ENCODE measurements around the gene BTG1.

BTG1 gene

DNA sequence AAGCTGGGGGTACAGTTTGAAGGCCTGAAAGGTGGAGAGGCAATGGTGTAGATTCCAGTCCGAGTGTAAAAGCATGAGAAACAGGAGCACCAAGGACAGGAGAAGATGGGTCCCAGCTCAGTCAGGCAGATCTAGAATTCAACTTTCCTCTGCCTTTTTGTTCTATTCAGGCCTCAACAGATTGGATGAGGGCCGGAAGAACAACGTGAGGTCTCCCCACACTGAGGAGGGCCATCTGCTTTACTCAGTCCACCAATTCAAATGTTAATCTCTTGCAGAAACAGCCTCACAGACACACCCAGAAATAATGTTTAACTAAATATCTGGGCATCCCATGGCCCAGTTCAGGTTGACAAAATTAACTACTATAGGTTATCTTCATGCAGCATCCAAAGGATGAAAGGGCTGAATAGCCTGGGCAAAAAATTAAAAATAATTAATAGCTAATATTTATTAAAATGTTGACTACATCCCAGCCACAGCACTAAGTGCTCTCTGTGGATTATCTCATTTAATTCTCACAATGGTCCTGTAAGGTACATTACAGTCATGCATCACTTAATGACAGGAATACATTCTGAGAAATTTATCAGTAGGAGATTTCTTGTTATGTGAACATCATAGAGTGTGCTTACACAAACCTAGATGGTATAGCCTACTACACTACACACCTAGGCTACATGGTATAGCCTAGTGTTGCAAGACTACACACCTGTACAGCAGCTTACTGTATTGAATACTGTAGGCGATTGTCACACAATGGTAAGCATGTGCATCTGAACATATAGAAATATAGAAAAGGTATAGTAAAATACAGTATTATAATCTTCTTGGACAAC lies 22.5 kb downstream of the BTG1 start:
- in situ Hi-C loops (cut with HindIII; ENCODE audit: low pct_unique_long_range_greater_than_20kb, low sequenced_read_pairs) = no loop called here
- DNase-seq (ENCODE audit: low read depth in 1 of 2, low spot score in 1 of 2) = no peak
- TF ChIP-seq JUND (IDR thresholded peaks at IDR 0.05; ENCODE audit: low read depth) = no peak

DNA sequence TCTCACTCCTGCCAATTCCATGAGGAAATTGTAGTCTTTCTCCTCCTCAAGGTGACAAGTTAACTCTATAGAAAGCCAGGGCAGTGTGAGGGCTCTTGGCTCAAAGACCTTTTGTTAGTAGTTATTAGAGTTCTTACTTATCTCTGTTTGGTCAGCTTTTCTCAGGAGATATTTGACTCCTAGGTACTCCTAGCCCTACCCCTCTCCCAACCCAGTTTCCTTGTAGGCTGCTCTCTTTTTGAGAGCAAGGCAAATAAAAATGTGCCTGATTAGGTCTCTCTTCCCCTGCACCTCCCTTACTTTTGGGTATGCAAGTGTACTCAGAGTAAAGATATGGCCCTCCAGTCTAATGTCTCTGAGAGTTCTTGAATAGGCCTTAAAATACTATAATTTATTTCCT lies 23.8 kb downstream of the BTG1 start:
- in situ Hi-C loops (cut with HindIII; ENCODE audit: low pct_unique_long_range_greater_than_20kb, low sequenced_read_pairs) = no loop called here
- no peak for DNase-seq (ENCODE audit: low read depth in 1 of 2, low spot score in 1 of 2)
- no peak for TF ChIP-seq JUND (IDR thresholded peaks at IDR 0.05; ENCODE audit: low read depth)

DNA sequence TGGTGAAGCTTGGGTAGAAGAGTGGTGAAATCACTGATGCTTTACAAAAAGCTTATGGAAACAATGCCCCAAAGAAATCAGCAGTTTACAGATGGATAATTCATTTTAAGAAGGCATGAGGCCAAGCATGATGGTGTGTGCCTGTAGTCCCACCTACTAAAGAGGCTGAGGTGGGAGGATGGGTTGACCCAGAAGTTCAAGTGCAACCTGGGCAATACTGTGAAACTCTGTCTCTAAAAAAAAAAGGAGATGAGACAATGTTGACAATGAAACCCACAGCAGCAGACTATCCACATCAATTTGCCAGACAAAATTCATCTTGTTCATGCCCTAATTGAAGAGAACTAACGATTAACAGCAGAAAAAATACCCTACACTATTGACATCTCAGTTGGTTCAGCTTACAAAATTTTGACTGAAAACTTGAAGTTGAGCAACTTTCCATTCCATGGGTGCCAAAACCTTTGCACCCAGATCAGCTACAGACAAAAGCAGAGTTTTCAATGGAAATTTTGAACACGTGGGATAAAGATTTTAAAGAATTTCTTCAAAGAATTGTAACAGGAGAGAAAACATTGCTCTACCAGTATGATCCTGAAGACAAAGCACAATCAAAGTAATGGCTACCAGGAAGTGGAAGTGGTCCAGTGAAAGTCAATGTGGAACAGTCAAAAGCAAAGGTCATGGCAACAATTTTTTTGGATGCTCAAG lies 26.7 kb downstream of the BTG1 start:
- no peak for TF ChIP-seq JUND (IDR thresholded peaks at IDR 0.05; ENCODE audit: low read depth)
- in situ Hi-C loops (cut with HindIII; ENCODE audit: low pct_unique_long_range_greater_than_20kb, low sequenced_read_pairs) = no loop called here
- no peak for DNase-seq (ENCODE audit: low read depth in 1 of 2, low spot score in 1 of 2)

DNA sequence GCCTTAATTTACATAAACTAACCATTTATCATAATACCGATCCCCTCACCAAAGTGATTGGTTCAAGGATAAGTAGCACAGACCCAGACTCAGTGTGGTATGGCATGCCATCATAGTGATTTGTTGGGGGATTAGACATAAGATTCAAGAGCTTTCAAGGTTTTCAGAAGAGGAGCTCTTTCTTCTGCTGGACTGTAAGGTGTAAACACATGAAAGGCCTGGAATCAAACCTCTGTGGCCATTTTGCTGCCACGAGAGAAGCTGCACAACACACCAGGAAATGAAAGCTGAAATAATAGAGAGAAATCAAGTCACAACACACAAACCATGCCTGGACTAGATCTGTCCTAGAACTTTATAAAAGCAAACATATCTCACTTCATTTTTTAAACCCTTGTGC lies 30.8 kb downstream of the BTG1 start:
- no peak for DNase-seq (ENCODE audit: low read depth in 1 of 2, low spot score in 1 of 2)
- no peak for TF ChIP-seq JUND (IDR thresholded peaks at IDR 0.05; ENCODE audit: low read depth)
- in situ Hi-C loops (cut with HindIII; ENCODE audit: low pct_unique_long_range_greater_than_20kb, low sequenced_read_pairs) = no loop called here

DNA sequence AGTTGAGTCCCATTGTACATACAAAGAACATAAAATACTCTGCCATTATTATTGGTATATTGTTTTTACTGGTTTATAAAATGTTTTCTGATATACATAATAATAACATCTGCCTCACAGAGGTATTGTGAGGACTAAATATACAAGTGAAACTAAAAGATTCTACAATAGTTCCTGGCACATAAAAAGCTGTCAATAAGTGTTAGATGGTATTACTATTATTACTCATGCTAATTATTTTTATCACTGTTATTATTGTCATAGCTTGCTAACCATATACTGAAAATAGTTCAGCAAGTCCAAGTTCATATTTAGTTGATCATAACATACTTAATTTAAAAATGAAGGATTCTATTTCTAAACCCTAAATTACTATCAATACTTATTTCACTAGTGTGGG lies 34.4 kb downstream of the BTG1 start:
- no peak for TF ChIP-seq JUND (IDR thresholded peaks at IDR 0.05; ENCODE audit: low read depth)
- DNase-seq (ENCODE audit: low read depth in 1 of 2, low spot score in 1 of 2) = no peak
- in situ Hi-C loops (cut with HindIII; ENCODE audit: low pct_unique_long_range_greater_than_20kb, low sequenced_read_pairs) = no loop called here

DNA sequence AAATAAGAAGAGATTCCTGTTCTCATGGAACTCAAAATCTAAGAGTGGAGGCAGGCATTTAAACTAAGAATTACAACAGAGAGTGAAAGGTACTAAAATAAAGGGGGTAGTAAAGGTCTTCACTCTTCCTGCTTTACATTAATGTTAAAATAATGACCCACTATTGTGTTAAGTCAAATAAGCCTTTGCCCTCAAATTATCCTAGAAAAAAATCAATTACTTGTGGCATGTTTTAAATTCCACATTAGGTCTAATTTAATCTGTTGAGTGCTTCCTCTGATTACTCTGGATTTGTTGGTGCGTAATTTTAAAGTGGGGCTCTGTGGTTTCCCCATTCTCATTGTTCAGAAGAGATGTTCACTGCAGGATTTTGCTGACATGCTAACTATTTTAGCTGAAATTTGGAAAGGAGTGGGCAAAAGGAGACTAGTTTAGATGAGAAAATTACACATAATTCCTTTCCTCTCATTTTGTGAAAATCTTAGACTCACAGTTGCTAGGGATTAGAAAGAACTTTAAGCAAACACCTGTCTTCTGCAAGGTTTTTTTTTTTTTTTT lies 35.5 kb downstream of the BTG1 start:
- no peak for DNase-seq (ENCODE audit: low read depth in 1 of 2, low spot score in 1 of 2)
- no peak for TF ChIP-seq JUND (IDR thresholded peaks at IDR 0.05; ENCODE audit: low read depth)
- in situ Hi-C loops (cut with HindIII; ENCODE audit: low pct_unique_long_range_greater_than_20kb, low sequenced_read_pairs) = no loop called here

DNA sequence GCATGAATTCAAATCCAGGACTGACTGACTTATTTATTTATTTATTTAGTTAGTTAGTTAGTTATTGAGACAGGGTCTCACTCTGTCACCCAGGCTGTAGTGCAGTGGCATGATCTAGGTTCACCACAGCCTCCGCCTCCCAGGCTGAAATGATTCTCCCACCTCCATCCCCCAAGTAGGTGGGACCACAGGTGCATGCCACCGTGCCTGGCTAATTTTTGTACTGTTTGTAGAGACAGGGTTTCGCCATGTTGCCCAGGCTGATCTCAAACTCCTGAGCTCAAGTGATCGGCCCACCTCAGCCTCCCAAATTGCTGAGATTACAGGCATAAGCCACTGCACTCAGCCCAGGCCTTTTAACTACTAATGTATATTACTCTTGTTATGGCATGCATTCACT lies 36.0 kb downstream of the BTG1 start:
- in situ Hi-C loops (cut with HindIII; ENCODE audit: low pct_unique_long_range_greater_than_20kb, low sequenced_read_pairs) = no loop called here
- no peak for DNase-seq (ENCODE audit: low read depth in 1 of 2, low spot score in 1 of 2)
- no peak for TF ChIP-seq JUND (IDR thresholded peaks at IDR 0.05; ENCODE audit: low read depth)

DNA sequence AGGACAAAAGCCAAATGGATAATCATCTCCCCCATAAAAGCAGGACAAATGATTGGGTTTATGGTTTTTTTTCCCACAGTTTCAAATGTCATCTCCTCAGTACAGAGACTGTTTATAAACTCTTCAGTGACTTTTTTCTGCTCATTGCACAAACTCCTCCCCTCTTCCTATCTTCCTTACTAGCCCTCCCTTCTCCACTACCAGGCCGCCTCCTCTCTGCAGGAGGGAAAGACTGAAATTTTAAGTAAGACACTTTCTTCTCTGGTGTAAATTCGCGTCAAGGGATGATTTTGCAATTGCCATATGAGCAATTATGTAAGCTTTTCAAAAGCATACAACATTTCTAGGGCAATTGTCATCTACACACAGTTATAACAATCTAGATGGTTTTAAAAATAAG lies 37.0 kb downstream of the BTG1 start:
- in situ Hi-C loops (cut with HindIII; ENCODE audit: low pct_unique_long_range_greater_than_20kb, low sequenced_read_pairs) = no loop called here
- TF ChIP-seq JUND (IDR thresholded peaks at IDR 0.05; ENCODE audit: low read depth) = no peak
- peak in 1 of 2 experiments; percentile 35 for DNase-seq (ENCODE audit: low read depth in 1 of 2, low spot score in 1 of 2)

DNA sequence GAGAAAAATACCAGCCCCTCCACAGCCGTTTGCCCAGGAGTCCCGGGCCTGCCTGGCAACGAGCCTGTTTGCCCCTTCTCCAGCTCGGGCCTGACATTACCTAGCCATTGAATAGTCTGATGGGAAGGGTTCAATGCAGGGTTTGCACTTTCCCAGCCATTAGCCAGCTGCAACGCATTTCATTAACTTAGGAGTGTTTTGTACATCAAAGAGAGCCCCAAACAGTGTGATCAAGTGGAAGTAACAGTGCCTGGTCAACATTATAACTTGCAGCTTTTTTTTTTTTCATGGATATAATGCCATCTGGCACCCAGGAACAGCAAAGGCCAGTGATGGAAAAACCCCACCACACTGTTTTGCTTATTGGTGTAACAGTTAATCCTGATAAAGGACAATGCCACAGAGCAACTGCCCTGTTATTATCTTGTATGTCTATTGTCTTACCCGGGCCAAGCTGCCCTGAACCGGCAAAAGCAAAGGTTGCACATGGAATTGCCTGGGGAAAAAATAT lies 38.0 kb downstream of the BTG1 start:
- in situ Hi-C loops (cut with HindIII; ENCODE audit: low pct_unique_long_range_greater_than_20kb, low sequenced_read_pairs) = no loop called here
- no peak for TF ChIP-seq JUND (IDR thresholded peaks at IDR 0.05; ENCODE audit: low read depth)
- DNase-seq (ENCODE audit: low read depth in 1 of 2, low spot score in 1 of 2) = peak in 1 of 2 experiments; percentile 78

DNA sequence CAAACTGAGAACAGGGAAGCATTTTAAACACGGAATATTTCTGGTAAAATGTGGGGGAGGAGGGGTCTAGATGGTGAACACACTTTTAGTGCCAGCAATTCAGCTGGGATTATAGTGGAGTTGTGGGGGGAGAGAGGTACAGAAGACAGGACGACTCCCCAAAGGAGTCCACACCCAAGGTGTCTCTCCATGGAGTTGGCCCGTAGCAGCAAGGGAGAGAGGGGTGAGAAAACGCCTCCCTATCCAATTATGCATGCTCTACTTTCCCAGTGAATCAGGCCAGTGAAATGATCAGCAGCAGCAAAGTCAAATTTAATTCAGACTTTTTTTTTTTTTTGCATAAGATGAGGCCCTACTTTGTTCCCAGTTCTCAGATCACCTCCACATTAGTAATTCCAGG lies 38.6 kb downstream of the BTG1 start:
- TF ChIP-seq JUND (IDR thresholded peaks at IDR 0.05; ENCODE audit: low read depth) = no peak
- in situ Hi-C loops (cut with HindIII; ENCODE audit: low pct_unique_long_range_greater_than_20kb, low sequenced_read_pairs) = no loop called here
- no peak for DNase-seq (ENCODE audit: low read depth in 1 of 2, low spot score in 1 of 2)

DNA sequence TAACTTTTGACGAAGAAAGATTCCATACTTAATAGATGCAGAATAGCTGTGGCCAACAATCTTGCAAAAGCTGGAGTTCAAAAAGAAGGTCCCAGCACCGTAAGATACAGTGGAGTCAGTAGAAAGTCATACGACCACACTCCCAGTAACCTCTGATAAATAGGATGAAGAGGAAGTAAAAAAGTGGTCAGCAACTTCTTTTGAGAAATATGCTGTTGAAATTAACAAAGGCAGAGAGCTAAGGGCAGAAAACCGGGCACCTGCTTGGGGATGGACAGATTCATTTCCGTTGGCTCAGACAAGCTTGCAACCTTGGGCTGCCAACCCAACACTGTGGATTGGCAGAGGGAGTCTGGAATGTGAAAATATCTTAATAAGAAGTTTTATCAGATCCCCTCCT lies 40.0 kb downstream of the BTG1 start:
- TF ChIP-seq JUND (IDR thresholded peaks at IDR 0.05; ENCODE audit: low read depth) = no peak
- DNase-seq (ENCODE audit: low read depth in 1 of 2, low spot score in 1 of 2) = no peak
- in situ Hi-C loops (cut with HindIII; ENCODE audit: low pct_unique_long_range_greater_than_20kb, low sequenced_read_pairs) = no loop called here

DNA sequence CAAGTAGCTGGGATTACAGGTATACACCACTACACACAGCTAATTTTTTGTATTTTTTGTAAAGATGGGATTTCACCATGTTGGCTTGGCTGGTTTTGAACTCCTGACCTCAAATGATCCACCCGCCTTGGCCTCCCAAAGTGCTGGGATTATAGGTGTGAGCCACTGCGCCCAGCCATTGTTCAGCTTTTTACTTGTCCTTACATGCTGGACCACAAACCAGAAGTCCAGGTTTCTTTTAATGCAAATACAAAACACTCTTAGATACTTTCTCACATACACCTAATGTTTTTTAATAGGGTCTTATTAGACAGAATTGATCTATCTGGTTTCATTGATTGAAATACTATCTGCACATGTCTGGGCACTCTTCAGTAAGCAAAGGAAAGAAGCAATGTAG lies 40.5 kb downstream of the BTG1 start:
- DNase-seq (ENCODE audit: low read depth in 1 of 2, low spot score in 1 of 2) = no peak
- TF ChIP-seq JUND (IDR thresholded peaks at IDR 0.05; ENCODE audit: low read depth) = no peak
- in situ Hi-C loops (cut with HindIII; ENCODE audit: low pct_unique_long_range_greater_than_20kb, low sequenced_read_pairs) = no loop called here

DNA sequence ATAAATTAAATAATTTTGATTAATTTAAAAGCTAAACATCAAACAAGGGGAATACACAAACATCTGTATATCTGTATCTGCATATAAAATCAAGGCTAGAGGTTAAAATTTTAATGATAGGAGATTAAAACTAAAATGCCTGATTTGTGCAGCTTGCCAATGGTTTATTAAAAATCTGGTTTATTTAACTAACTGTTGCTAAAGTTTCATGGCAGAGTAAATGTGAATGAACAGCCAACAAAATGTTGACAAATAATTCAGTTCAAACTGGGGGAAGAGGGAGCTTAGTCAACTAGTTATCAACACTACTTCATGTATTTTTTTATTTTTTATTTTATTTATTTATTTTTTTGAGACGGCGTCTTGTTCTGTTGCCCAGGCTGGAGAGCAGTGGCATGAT lies 43.0 kb downstream of the BTG1 start:
- DNase-seq (ENCODE audit: low read depth in 1 of 2, low spot score in 1 of 2) = no peak
- TF ChIP-seq JUND (IDR thresholded peaks at IDR 0.05; ENCODE audit: low read depth) = no peak
- in situ Hi-C loops (cut with HindIII; ENCODE audit: low pct_unique_long_range_greater_than_20kb, low sequenced_read_pairs) = no loop called here
